ENCODE measurements around the gene BLMH. TPM values are rescaled to one million over a fixed set of nuclear protein-coding genes. Genes with fewer than 3 reads are reported as not detected.

Gene BLMH
- total RNA-seq, 1 experiment from 2014 or later: 51.2 TPM

- H3K36me3 ChIP-seq (ENCODE audit: control insufficient read depth in 1 of 2, insufficient read depth in 2 of 2, low read length in 2 of 2): peaks cover 10 to 29% of the 10 kb centered on the region in 2 experiments; a peak in 3 of 4 replicates
- ChIA-PET POLR2A (no interaction called here), RAD21 (ENCODE audit: low non-redundant PET in 1 of 2, low total read pairs in 2 of 2, uncharacterized antibody in 2 of 2, unreplicated experiment in 2 of 2) (no interaction called here), CTCF (no interaction called here)
- H3K4me3 ChIP-seq (replicated peaks in 1 of 2; ENCODE audit: low read depth in 1 of 2, low read length in 2 of 2): no peak overlapping the region
- H3K27me3 ChIP-seq (ENCODE audit: insufficient read depth, low read length): no peaks in the 10 kb centered on the region
- H2AFZ ChIP-seq (ENCODE audit: low read depth, low read length, poor library complexity, severe bottlenecking): no peak overlapping the region
- ATAC-seq: no peak
- no peak overlapping the region for H3K9ac ChIP-seq (ENCODE audit: low read length)
- intact Hi-C loops (cut with micrococcal nuclease): no loop called here
- no peak overlapping the region for H3K4me2 ChIP-seq (ENCODE audit: low read length)
- no peaks in the 10 kb centered on the region for H3K9me2 ChIP-seq (ENCODE audit: insufficient read depth)
- H3K4me1 ChIP-seq (ENCODE audit: control insufficient read depth in 1 of 2, insufficient read depth in 2 of 2, low read length in 2 of 2): no peaks in the 10 kb centered on the region
- DNase-seq (ENCODE audit: low read depth, low spot score): no peak
- TF ChIP-seq ATF3 (IDR thresholded peaks at IDR 0.05) (no peak), YY1 (IDR thresholded peaks at IDR 0.05; ENCODE audit: extremely low read depth, insufficient replicate concordance, low read depth, low read length) (no peak)
- TF ChIP-seq, protein P1, sequence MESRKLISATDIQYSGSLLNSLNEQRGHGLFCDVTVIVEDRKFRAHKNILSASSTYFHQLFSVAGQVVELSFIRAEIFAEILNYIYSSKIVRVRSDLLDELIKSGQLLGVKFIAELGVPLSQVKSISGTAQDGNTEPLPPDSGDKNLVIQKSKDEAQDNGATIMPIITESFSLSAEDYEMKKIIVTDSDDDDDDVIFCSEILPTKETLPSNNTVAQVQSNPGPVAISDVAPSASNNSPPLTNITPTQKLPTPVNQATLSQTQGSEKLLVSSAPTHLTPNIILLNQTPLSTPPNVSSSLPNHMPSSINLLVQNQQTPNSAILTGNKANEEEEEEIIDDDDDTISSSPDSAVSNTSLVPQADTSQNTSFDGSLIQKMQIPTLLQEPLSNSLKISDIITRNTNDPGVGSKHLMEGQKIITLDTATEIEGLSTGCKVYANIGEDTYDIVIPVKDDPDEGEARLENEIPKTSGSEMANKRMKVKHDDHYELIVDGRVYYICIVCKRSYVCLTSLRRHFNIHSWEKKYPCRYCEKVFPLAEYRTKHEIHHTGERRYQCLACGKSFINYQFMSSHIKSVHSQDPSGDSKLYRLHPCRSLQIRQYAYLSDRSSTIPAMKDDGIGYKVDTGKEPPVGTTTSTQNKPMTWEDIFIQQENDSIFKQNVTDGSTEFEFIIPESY (IDR thresholded peaks at IDR 0.05; ENCODE audit: extremely low read depth, insufficient replicate concordance, low read length): no peak
- TF ChIP-seq, protein P2, sequence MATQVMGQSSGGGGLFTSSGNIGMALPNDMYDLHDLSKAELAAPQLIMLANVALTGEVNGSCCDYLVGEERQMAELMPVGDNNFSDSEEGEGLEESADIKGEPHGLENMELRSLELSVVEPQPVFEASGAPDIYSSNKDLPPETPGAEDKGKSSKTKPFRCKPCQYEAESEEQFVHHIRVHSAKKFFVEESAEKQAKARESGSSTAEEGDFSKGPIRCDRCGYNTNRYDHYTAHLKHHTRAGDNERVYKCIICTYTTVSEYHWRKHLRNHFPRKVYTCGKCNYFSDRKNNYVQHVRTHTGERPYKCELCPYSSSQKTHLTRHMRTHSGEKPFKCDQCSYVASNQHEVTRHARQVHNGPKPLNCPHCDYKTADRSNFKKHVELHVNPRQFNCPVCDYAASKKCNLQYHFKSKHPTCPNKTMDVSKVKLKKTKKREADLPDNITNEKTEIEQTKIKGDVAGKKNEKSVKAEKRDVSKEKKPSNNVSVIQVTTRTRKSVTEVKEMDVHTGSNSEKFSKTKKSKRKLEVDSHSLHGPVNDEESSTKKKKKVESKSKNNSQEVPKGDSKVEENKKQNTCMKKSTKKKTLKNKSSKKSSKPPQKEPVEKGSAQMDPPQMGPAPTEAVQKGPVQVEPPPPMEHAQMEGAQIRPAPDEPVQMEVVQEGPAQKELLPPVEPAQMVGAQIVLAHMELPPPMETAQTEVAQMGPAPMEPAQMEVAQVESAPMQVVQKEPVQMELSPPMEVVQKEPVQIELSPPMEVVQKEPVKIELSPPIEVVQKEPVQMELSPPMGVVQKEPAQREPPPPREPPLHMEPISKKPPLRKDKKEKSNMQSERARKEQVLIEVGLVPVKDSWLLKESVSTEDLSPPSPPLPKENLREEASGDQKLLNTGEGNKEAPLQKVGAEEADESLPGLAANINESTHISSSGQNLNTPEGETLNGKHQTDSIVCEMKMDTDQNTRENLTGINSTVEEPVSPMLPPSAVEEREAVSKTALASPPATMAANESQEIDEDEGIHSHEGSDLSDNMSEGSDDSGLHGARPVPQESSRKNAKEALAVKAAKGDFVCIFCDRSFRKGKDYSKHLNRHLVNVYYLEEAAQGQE (IDR thresholded peaks at IDR 0.05; ENCODE audit: low read depth): no peak
- H3K9me3 ChIP-seq (ENCODE audit: control insufficient read depth in 1 of 2, insufficient read depth in 1 of 2, low read depth in 1 of 2, low read length in 2 of 2): no peaks in the 10 kb centered on the region
- peaks cover 4% of the 10 kb centered on the region; the same call in 1 of the 2 replicates for H4K20me1 ChIP-seq (ENCODE audit: insufficient read depth)
- H3K27ac ChIP-seq (ENCODE audit: low read depth, low read length): no peak overlapping the region
- no TSS peak for BruUV-seq (replicated peaks)
- no peaks in the 10 kb centered on the region for H3K79me2 ChIP-seq (ENCODE audit: insufficient read depth, low read length)
These were observed 42.3 kb downstream of the BLMH start for GRCh38 chr17:30249460-30249859.
